Measurements from ENCODE around the gene EGFL8.
"Not testable (repeated sequence)": the region's sequence is repeated elsewhere in the genome, so short reads cannot be mapped to it uniquely, and the experiment has no call there.

The EGFL8 gene

GRCh38 chr6:32164295-32164694 is at the start of gene EGFL8:
TSS of gene EGFL8 (plus strand) at chr6:32164595. CDS start at chr6:32166166, 1,571 bp downstream.
- no peak for DNase-seq (ENCODE audit: low read depth)

GRCh38 chr6:32114796-32115195 is 49.6 kb upstream of the EGFL8 start:
- no peak for DNase-seq (ENCODE audit: low read depth)

GRCh38 chr6:32115623-32116022 is 48.8 kb upstream of the EGFL8 start:
- DNase-seq (ENCODE audit: low read depth) = no peak

- no peak for DNase-seq (ENCODE audit: low read depth)
Measured at GRCh38 chr6:32116674-32117073, 47.7 kb upstream of the EGFL8 start.

GRCh38 chr6:32117461-32117860 is 46.9 kb upstream of the EGFL8 start:
- DNase-seq (ENCODE audit: low read depth) = no peak

GRCh38 chr6:32118782-32119628 is 45.4 kb upstream of the EGFL8 start:
- DNase-seq (ENCODE audit: low read depth) = peak; percentile 40

GRCh38 chr6:32120573-32121059 is 43.8 kb upstream of the EGFL8 start:
- no peak for DNase-seq (ENCODE audit: low read depth)

- DNase-seq (ENCODE audit: low read depth) = no peak
Measured at GRCh38 chr6:32123681-32124080, 40.7 kb upstream of the EGFL8 start.

GRCh38 chr6:32126880-32127279 is 37.5 kb upstream of the EGFL8 start:
- DNase-seq (ENCODE audit: low read depth) = no peak

GRCh38 chr6:32127409-32127716 is 37.0 kb upstream of the EGFL8 start:
- no peak for DNase-seq (ENCODE audit: low read depth)

GRCh38 chr6:32127717-32128592 is 36.4 kb upstream of the EGFL8 start, which contains the start of gene ATF6B:
TSS of gene ATF6B (minus strand) at chr6:32128246. CDS start at chr6:32128207, 39 bp downstream.
- DNase-seq (ENCODE audit: low read depth) = peak; percentile 95

GRCh38 chr6:32128751-32129296 is 35.6 kb upstream of the EGFL8 start:
- DNase-seq (ENCODE audit: low read depth) = no peak

- no peak for DNase-seq (ENCODE audit: low read depth)
Measured at GRCh38 chr6:32129297-32130088, 34.9 kb upstream of the EGFL8 start.

GRCh38 chr6:32131439-32131948 is 32.9 kb upstream of the EGFL8 start:
- no peak for DNase-seq (ENCODE audit: low read depth)

GRCh38 chr6:32132110-32132509 is 32.3 kb upstream of the EGFL8 start:
- no peak for DNase-seq (ENCODE audit: low read depth)

- DNase-seq (ENCODE audit: low read depth) = no peak
Measured at GRCh38 chr6:32133786-32134185, 30.6 kb upstream of the EGFL8 start.

GRCh38 chr6:32137454-32137853 is 26.9 kb upstream of the EGFL8 start:
- no peak for DNase-seq (ENCODE audit: low read depth)

- no peak for DNase-seq (ENCODE audit: low read depth)
Measured at GRCh38 chr6:32139590-32139989, 24.8 kb upstream of the EGFL8 start.

- no peak for DNase-seq (ENCODE audit: low read depth)
Measured at GRCh38 chr6:32140420-32141046, 23.9 kb upstream of the EGFL8 start.

- not testable (repeated sequence) for DNase-seq (ENCODE audit: low read depth)
Measured at GRCh38 chr6:32144238-32144637, 20.2 kb upstream of the EGFL8 start.

- no peak for DNase-seq (ENCODE audit: low read depth)
Measured at GRCh38 chr6:32146287-32146686, 18.1 kb upstream of the EGFL8 start.

Data from stimulated activated CD8-positive, alpha-beta memory T cell treated with anti-CD3 and anti-CD28 coated beads, Interleukin-12 subunit alpha, Interleukin-12 subunit beta, amount 100 ng/mL, for 1 hour (primary cell).